Smooth muscle cell (in vitro differentiated cells): ENCODE data around the gene ZNF726. TPM values are rescaled to one million over a fixed set of nuclear protein-coding genes. Genes with fewer than 3 reads are reported as not detected.
"Not testable (repeated sequence)": the region's sequence is repeated elsewhere in the genome, so short reads cannot be mapped to it uniquely, and the experiment has no call there.

ENCODE experiments used
- DNase-seq: peaks from one replicate; lab custom pipeline; 2025; ENCODE audit not compliant: unreplicated experiment; lab: John Stamatoyannopoulos, UW
- H2AFZ ChIP-seq: fragments of 200-600 bp; sonication (generic); 2 replicates; pipeline ENCODE4 v1.6.0; 2016; ENCODE audit warnings: antibody characterized with exemption, low read depth, mild to moderate bottlenecking
- H3F3A ChIP-seq: fragments of 200-600 bp; sonication (generic); 2 replicates; pipeline ENCODE4 v1.6.0; 2017; ENCODE audit warnings: antibody characterized with exemption, low read depth
- H3K27ac ChIP-seq: fragments of 200-600 bp; sonication (generic); 2 replicates; pipeline ENCODE4 v1.5.1; 2016; ENCODE audit warnings: low read depth, mild to moderate bottlenecking
- H3K27me3 ChIP-seq: fragments of 200-600 bp; sonication (generic); 2 replicates; pipeline ENCODE4 v1.6.1; 2016; ENCODE audit warnings: low read depth, mild to moderate bottlenecking
- H3K36me3 ChIP-seq: fragments of 200-600 bp; sonication (generic); 2 replicates; pipeline ENCODE4 v1.5.1; 2016; ENCODE audit warnings: low read depth
- H3K4me1 ChIP-seq: fragments of 200-600 bp; sonication (generic); 2 replicates; pipeline ENCODE4 v1.5.1; 2016; ENCODE audit warnings: low read depth
- H3K4me2 ChIP-seq: fragments of 200-600 bp; sonication (generic); 2 replicates; pipeline ENCODE4 v1.6.0; 2016; ENCODE audit warnings: mild to moderate bottlenecking
- H3K4me3 ChIP-seq: fragments of 200-600 bp; sonication (generic); 2 replicates; pipeline ENCODE4 v1.5.1; 2016; ENCODE audit warnings: mild to moderate bottlenecking
- H3K79me2 ChIP-seq: fragments of 200-600 bp; sonication (generic); 2 replicates; pipeline ENCODE4 v1.6.0; 2016; ENCODE audit warnings: low read depth, mild to moderate bottlenecking
- H3K9ac ChIP-seq: fragments of 200-600 bp; sonication (generic); 2 replicates; pipeline ENCODE4 v1.6.0; 2016; ENCODE audit warnings: low read depth
- H3K9me3 ChIP-seq: fragments of 200-600 bp; sonication (generic); replicated peaks from 2 replicates; pipeline ENCODE4 v1.5.1; 2016; ENCODE audit warnings: low read depth
- H4K20me1 ChIP-seq: fragments of 200-600 bp; sonication (generic); 2 replicates; pipeline ENCODE4 v1.6.0; 2016; ENCODE audit warnings: low read depth
- WGBS: methylation state at CpG from one replicate; pipeline ENCODE4 v1.1.7; 2016; ENCODE audit warnings: low lambda C conversion rate; 5-methylcytosine and 5-hydroxymethylcytosine counted together
- polyA plus RNA-seq: library from polyadenylated mRNA; unstranded; fragments of >200 nt; fragmentation: Nextera tagmentation; extraction: Ambion mirVana; gene quantifications from 2 replicates; pipeline ENCODE4 v1.2.1, GENCODE V29; 2016
- total RNA-seq: library from RNA; depleted of rRNA; stranded (reverse); fragments of >200 nt; gene quantifications from 2 replicates; pipeline ENCODE4 v1.2.3, GENCODE V29; 2014
- TF ChIP-seq, protein P1 (sequence below): fragments of 200-600 bp; sonication (generic); IDR thresholded peaks from 2 replicates; pipeline ENCODE4 v1.5.1; 2017; ENCODE audit warnings: borderline replicate concordance, mild to moderate bottlenecking, antibody characterized with exemption; ENCODE audit not compliant: insufficient read depth, poor library complexity, severe bottlenecking

The ZNF726 gene
- total and polyA plus RNA-seq, 2 experiments from 2014 or later: not detected

DNA sequence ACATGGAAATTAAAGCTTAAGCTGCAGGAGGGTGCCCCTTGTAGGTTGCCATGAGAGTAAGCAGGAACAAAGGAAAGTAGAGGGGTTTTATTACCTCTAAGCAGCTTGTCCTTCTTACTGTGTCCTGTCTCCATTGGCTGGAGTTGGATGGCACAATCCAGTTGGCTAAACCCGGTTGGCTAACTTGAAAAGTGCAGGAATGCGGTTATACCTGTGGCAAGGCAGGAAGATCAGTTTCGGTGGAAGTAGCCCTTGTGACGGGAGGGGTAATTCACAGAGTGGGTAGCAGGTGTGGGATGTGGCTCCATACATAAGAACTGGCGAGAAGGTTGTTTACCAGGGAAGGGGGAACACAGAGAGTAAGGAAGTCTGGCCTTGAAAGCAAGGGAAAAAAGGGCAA is 3.2 kb downstream of the ZNF726 start:
- Histone ChIP-seq H3K27ac (no peak overlapping the region), H3K27me3 (no peaks in the 10 kb centered on the region), H3K4me1 (no peaks in the 10 kb centered on the region), H3K9ac (no peak overlapping the region), H3K4me3 (no peak overlapping the region), H2AFZ (no peak overlapping the region), H3K4me2 (no peak overlapping the region), H3K79me2 (no peaks in the 10 kb centered on the region), H3K9me3 (peaks cover 12% of the 10 kb centered on the region), H3F3A (no peaks in the 10 kb centered on the region), H4K20me1 (no peaks in the 10 kb centered on the region), H3K36me3 (no peaks in the 10 kb centered on the region)
- no peak for DNase-seq
- 69% methylated on average over 5 of the region's 5 CpGs for WGBS
- TF ChIP-seq, protein P1, sequence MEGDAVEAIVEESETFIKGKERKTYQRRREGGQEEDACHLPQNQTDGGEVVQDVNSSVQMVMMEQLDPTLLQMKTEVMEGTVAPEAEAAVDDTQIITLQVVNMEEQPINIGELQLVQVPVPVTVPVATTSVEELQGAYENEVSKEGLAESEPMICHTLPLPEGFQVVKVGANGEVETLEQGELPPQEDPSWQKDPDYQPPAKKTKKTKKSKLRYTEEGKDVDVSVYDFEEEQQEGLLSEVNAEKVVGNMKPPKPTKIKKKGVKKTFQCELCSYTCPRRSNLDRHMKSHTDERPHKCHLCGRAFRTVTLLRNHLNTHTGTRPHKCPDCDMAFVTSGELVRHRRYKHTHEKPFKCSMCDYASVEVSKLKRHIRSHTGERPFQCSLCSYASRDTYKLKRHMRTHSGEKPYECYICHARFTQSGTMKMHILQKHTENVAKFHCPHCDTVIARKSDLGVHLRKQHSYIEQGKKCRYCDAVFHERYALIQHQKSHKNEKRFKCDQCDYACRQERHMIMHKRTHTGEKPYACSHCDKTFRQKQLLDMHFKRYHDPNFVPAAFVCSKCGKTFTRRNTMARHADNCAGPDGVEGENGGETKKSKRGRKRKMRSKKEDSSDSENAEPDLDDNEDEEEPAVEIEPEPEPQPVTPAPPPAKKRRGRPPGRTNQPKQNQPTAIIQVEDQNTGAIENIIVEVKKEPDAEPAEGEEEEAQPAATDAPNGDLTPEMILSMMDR: no peak

DNA sequence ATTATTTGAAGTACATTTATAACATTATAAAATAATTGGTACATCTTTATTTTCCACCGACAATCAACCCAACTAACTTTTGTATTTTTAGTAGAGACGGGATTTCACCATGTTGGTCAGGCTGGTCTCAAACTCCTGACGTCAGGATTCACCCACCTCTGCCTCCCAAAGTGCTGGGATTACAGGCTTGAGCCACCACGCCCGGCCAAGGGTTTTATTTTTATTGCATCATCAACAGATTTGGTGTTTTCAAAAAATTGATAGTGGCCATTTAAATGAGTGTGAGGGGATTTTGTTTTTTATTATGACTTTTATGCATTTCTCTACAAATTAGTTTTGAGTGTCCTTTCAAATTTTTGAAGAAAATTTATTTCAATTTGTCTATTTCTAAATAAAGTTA is 10.6 kb downstream of the ZNF726 start:
- Histone ChIP-seq H4K20me1 (no peaks in the 10 kb centered on the region), H3K4me1 (no peaks in the 10 kb centered on the region), H3K27ac (no peak overlapping the region), H2AFZ (no peak overlapping the region), H3K4me2 (no peak overlapping the region), H3K4me3 (no peak overlapping the region), H3K27me3 (no peaks in the 10 kb centered on the region), H3K79me2 (no peaks in the 10 kb centered on the region), H3K9ac (no peak overlapping the region), H3K36me3 (no peaks in the 10 kb centered on the region), H3F3A (no peaks in the 10 kb centered on the region), H3K9me3 (peaks cover 8% of the 10 kb centered on the region)
- DNase-seq: no peak
- TF ChIP-seq, protein P1: no peak
- 69% methylated on average over 5 of the region's 5 CpGs for WGBS

DNA sequence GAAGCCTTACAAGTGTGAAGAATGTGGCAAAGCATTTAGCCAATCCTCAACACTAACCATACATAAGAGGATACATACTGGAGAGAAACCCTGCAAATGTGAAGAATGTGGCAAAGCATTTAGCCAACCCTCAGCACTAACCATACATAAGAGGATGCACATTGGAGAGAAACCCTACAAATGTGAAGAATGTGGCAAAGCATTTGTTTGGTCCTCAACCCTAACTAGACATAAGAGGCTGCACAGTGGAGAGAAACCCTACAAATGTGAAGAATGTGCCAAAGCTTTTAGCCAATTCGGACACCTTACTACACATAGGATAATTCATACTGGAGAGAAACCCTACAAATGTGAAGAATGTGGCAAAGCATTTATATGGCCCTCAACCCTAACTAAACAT is 18.2 kb downstream of the ZNF726 start:
- Histone ChIP-seq H3K4me2 (no peak overlapping the region), H3F3A (no peaks in the 10 kb centered on the region), H3K27ac (no peak overlapping the region), H3K4me3 (no peak overlapping the region), H3K9ac (no peak overlapping the region), H3K36me3 (no peaks in the 10 kb centered on the region), H3K79me2 (no peaks in the 10 kb centered on the region), H3K4me1 (no peaks in the 10 kb centered on the region), H3K27me3 (no peaks in the 10 kb centered on the region), H3K9me3 (peaks cover 12% of the 10 kb centered on the region), H4K20me1 (no peaks in the 10 kb centered on the region), H2AFZ (no peak overlapping the region)
- TF ChIP-seq, protein P1: no peak
- WGBS: 68% methylated on average over 1 of the region's 1 CpG
- no peak for DNase-seq

DNA sequence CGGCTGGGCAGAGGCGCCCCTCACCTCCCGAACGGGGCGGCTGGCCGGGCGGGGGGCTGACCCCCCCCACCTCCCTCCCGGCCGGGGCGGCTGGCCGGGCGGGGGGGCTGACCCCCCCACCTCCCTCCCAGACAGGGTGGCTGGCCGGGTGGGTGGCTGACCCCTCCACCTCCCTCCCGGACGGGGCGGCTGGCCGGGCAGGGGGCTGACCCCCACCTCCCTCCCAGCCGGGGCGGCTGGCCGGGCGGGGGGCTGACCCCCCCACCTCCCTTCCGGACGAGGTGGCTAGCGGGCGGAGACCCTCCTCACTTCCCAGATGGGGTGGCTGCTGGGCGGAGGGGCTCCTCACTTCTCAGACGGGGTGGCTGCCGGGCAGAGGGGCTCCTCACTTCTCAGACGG is 22.3 kb downstream of the ZNF726 start:
- H3K4me3 ChIP-seq, H2AFZ ChIP-seq, H3F3A ChIP-seq, DNase-seq, H3K4me1 ChIP-seq, H3K4me2 ChIP-seq, H3K9ac ChIP-seq, H3K27me3 ChIP-seq, H3K79me2 ChIP-seq, H3K27ac ChIP-seq, H3K36me3 ChIP-seq, H4K20me1 ChIP-seq: not testable (repeated sequence)
- H3K9me3 ChIP-seq: peaks cover 12% of the 10 kb centered on the region
- 93% methylated on average over 2 of the region's 29 CpGs for WGBS
